Stimulated activated CD8-positive, alpha-beta memory T cell treated with anti-CD3 and anti-CD28 coated beads, Interleukin-7, amount 100 ng/mL, for 1 hour (primary cell): ENCODE measurements around the gene KIF13A.

Source experiments
- DNase-seq, 2 donors: peaks; one replicate each; pipeline ENCODE4 v3.0.0-alpha.2; 2020; ENCODE audit warnings: low read depth in 2 of 2

Gene KIF13A

DNA sequence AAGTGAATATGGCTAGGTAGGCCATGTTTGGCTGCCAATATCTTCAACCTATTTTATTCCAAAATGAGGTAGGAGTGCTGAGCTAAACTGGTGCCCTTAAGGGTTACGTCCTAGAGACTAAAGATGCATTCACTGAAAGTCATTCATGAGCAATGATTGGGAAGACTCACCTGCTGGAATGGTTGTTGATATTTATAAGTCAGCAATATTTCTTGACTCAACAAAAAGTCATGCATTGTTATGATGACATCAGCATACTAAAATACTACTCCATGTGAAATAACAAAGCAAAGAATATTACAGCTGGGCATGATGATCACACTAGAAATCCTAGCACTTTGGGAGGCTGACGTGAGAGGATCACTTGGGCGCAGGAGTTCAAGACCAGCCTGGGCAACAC, 263.1 kb downstream of the KIF13A start:
- no peak for DNase-seq

DNA sequence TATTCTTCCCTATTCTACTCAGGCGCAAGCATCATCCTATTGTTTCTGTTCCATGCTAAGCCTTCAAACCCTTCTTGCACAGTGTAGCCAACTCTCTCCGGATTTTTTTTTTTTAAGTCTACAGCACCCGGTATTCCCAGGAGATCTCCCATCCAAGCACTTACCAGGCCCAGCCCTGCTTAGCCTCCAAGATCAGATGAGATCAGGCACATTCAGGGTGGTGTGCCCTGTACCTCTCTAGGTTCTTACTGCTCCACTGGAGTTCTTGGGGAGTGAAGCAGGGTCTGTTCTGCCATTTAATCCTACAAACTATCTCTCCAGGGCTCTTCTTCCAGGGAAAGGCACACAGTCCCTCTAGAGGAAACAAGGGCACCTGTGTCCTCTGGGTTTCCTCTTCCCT, 265.8 kb downstream of the KIF13A start:
- no peak for DNase-seq

DNA sequence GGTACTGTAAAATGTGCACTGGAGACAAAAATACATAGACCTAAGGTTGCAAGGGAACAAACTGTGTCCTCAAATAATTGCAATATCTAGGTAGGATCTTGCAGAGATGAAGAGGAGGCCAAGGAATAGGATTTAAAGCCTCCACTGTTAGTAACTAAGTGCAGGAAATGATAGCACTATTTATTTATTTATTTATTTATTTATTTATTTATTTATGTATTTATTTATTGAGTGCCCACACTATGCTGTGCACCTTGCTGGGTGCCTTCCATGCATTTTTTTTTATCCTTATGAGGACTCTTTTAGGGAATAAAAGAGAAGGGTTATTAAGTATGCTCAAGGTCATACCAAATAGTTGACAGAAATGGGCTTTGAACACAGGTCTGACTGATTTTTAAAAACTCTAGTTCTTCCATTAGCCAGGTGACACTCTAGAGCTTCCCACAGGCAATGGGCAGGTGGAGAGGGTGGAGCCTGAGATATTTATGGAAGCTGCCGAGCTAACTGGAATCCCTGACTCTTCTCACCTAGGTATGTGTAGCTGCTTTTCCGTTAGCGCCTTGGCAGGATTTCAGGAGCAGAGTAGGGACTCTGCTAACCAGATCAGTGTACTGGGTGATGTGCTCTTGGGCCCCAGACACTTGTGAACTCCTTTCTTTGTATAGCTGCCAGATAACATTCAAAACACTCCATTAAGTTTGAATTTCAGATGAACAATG, 268.0 kb downstream of the KIF13A start:
- no peak for DNase-seq

DNA sequence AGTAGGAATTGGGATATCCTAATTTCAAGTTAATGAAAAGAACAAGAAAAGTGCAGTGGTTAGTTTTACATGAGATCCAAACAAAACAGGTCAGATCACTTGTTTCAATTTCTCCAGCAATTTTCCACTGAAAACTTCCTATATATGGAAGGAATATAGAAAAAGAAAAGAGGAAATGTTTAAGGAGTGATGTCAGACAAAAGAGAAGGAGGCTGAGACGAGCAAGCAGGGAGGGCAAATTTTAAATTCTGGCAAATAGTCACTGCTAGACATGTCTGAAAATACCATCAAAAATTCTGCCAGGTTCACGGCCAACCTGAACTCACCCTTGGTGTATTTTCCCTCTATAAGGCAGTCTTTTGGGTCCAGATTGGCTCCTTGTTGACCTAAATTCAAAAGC, 271.2 kb downstream of the KIF13A start:
- no peak for DNase-seq

DNA sequence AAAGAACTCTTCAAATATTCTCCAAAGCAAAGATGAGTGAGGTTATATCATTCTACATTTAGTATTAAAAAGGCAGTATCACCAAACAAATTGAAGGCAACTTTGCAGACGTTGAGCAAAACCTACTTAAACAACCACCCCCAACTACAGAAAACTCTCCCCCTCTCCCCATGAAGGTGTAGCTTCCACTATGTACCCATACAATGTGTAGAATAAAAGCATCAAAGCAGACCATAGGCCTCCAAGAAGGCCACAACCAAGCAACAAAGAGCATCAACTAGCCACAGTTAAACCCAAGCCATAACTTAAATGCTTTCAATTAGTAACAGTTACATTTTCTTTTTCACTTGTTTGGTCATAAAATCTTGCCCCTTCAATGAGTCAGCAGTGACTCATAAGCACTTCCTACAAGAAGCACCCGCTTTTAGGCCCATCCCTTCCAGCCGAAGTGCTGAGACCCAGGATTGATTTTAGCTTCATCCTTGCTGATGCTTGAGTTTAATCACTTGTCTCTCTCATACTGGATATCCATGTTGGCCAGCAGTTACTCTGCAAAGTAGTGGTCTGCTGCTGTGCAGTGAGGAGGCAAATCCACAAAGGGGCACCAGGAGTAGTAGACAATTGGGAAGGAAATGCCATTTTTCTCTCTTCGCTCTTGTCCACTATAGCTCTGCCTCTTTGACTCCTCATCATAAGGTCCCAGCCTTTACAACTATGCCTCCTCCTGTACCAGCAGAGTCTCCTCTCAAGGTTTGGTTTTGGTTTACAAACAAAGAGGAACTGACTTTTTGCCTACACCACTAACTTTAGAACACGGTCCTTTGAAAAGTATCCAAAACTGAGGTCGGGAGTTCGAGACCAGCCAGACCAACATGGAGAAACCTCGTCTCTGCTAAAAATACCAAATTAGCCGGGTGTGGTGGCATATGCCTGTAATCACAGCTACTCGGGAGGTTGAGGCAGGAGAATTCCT, 272.3 kb downstream of the KIF13A start:
- DNase-seq, result no peak

DNA sequence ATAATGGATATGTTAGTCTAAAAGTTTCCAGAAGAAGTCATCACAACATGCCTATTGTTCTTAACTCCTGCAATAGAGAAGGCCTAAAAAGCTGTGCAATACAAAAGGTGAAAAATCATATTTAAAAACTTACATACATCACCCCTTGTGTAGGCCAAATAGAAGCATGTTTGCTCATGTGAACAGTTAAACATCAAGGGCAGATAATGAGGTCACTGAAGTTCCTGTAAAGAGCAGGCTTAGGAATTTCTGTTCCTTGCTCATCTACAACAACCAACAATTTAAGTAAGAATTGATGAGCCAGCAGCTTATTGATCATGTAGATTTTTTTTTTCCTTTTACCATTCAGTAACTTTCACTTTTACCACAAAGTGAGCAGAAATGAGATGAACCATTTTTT, 273.3 kb downstream of the KIF13A start:
- DNase-seq, result no peak

DNA sequence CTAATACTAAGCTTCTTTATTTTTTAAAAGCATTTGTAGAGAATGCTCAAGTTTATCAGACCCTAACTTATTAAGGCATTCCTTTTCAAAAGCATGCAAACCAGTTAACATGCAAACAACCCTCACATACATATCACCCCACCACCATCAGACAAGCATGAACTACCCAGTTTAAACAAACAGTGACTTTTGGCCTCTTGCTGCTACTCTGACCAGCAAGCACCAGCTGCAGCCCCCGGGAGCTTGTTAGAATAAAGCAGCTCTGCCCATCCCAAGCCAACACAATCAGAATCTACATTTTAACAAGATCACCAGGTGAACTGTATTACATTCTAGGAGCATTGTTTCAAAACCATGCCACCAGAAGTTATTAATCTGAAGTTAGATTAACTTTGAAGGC, 274.9 kb downstream of the KIF13A start:
- no peak for DNase-seq

DNA sequence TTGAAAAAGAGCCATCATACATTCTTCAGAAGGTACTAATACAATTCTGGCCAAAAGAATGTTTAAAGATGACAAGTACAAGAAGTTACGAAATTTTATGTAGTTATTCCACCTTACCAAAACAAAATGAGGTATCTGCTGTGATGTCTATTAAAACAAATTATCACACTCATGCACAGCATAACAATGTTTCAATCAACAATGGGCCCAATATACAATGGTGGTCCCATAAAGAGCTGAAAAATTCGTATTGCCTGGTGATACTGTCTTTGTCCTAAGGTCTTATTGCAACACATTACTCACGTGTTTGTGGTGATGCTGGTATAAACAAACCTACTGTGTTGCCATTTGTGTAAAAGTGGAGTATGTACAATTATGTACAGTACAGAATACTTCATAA, 277.1 kb downstream of the KIF13A start:
- DNase-seq, result no peak

DNA sequence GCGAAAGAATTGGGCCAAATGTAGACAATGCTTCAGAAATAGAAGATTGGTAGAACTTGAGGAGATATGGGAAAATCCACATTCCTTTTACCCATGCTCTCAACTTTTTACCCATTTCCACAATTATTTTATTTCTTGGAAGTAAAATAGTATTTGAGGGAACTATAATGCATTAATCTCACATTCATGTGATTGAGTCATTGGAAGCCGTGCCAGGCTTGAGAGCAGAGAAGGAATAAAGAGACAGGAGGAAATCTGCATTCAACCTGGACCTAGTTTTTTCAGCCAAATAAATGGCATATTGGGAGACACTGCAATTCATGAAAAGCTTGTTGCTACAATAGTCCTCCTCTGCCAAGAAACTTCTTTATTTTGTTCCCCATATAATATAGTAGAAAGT, 278.0 kb downstream of the KIF13A start:
- no peak for DNase-seq
